ENCODE data around the gene KIAA0753. TPM values are rescaled to one million over a fixed set of nuclear protein-coding genes. Genes with fewer than 3 reads are reported as not detected.

KIAA0753 gene
- total and polyA plus RNA-seq, 2 of the 13 experiments (the other 11 are each of a cell fraction or from before 2014, with no cell fraction given) = 5.2 to 9.1 TPM

DNA sequence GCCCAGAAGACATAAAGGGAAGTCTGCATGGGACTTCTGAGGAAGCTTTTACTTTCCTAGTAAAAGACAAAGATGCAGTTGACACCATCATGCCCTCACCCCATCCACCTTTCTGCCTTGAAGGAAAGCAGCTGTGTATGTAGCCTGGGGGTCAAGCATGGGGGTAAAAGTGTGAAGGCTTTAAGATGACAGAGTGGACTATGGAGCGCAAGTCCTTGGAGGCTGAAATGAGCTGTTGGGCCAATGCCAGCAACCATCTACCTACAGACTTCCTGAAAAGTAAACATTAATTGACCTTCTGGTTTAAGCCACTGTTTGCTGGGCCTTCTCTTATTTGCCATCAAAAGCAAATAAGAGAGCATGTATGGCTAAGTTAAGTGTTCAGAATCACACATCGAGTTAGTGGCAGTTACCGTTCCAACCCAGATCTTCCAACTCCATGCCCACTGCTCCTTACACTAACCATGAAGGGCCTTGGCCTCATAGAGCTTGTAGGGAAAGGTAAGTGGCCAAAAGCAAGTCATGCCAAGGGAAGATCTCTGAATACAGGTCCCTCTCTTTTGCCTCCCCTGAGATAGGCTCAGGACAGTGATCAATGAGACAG, 42.7 kb upstream of the KIAA0753 start (continued):
- TF ChIP-seq, protein P1, sequence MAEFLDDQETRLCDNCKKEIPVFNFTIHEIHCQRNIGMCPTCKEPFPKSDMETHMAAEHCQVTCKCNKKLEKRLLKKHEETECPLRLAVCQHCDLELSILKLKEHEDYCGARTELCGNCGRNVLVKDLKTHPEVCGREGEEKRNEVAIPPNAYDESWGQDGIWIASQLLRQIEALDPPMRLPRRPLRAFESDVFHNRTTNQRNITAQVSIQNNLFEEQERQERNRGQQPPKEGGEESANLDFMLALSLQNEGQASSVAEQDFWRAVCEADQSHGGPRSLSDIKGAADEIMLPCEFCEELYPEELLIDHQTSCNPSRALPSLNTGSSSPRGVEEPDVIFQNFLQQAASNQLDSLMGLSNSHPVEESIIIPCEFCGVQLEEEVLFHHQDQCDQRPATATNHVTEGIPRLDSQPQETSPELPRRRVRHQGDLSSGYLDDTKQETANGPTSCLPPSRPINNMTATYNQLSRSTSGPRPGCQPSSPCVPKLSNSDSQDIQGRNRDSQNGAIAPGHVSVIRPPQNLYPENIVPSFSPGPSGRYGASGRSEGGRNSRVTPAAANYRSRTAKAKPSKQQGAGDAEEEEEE (CRISPR knock-in tag; IDR thresholded peaks at IDR 0.05; ENCODE audit: borderline replicate concordance) = no peak
- no peak; the same call in 1 of the 2 replicates for TF ChIP-seq SOX13 (IDR thresholded peaks at IDR 0.05)
- TF ChIP-seq SOX13 (CRISPR knock-in tag; conservative IDR thresholded peaks at IDR 0.05 in 1 of 2, IDR thresholded peaks at IDR 0.05 in 1 of 2) = peak in 1 of 2 experiments; percentile 65; a peak in 2 of 4 replicates
- TF ChIP-seq CBX1 (IDR thresholded peaks at IDR 0.05; ENCODE audit: low read depth) = no peak
- peak; percentile 67; the same call in 1 of the 2 replicates for TF ChIP-seq MEF2D (CRISPR knock-in tag; IDR thresholded peaks at IDR 0.05)
- TF ChIP-seq MED1 (CRISPR knock-in tag; IDR thresholded peaks at IDR 0.05) = peak; percentile 77
- TF ChIP-seq FOXA1 (IDR thresholded peaks at IDR 0.05) = no peak
- peak; percentile 82 for TF ChIP-seq FOXA1 (CRISPR knock-in tag; IDR thresholded peaks at IDR 0.05)
- TF ChIP-seq TARDBP (CRISPR knock-in tag; IDR thresholded peaks at IDR 0.05) = no peak; the same call in 1 of the 2 replicates
- peak; percentile 72; the same call in 1 of the 2 replicates for TF ChIP-seq TBX3 (IDR thresholded peaks at IDR 0.05; ENCODE audit: borderline replicate concordance)
- TF ChIP-seq THYN1 (CRISPR knock-in tag; IDR thresholded peaks at IDR 0.05; ENCODE audit: borderline replicate concordance, low read depth) = no peak
- no peak for TF ChIP-seq DNMT1 (CRISPR knock-in tag; IDR thresholded peaks at IDR 0.05)
- TF ChIP-seq CCAR2 (optimal IDR thresholded peaks at IDR 0.05; ENCODE audit: low read depth, low read length) = no peak
- no peak for TF ChIP-seq RBM39 (IDR thresholded peaks at IDR 0.05; ENCODE audit: low read depth, low read length, poor library complexity, severe bottlenecking)
- no peak for TF ChIP-seq ZNF75D (CRISPR knock-in tag; IDR thresholded peaks at IDR 0.05; ENCODE audit: borderline replicate concordance)
- no peak for TF ChIP-seq GABPB1 (CRISPR knock-in tag; IDR thresholded peaks at IDR 0.05)
- TF ChIP-seq IKZF4 (CRISPR knock-in tag; IDR thresholded peaks at IDR 0.05; ENCODE audit: borderline replicate concordance, low read depth, not compliant biosample characterization) = no peak
- no peak for TF ChIP-seq GPN1 (CRISPR knock-in tag; IDR thresholded peaks at IDR 0.05; ENCODE audit: borderline replicate concordance)
- TF ChIP-seq BCL6 (CRISPR knock-in tag; IDR thresholded peaks at IDR 0.05) = peak; percentile 86
- no peak for TF ChIP-seq ATF7 (IDR thresholded peaks at IDR 0.05)
- no peak for TF ChIP-seq ATF7 (CRISPR knock-in tag; IDR thresholded peaks at IDR 0.05)
- peak; percentile 52; the same call in 1 of the 2 replicates for TF ChIP-seq ARNTL (CRISPR knock-in tag; IDR thresholded peaks at IDR 0.05)
- TF ChIP-seq PAX8 (CRISPR knock-in tag; IDR thresholded peaks at IDR 0.05; ENCODE audit: borderline replicate concordance) = no peak
- TF ChIP-seq ZMAT3 (CRISPR knock-in tag; conservative IDR thresholded peaks at IDR 0.05) = peak; percentile 10; the same call in 1 of the 2 replicates
- TF ChIP-seq ZNF260 (CRISPR knock-in tag; IDR thresholded peaks at IDR 0.05; ENCODE audit: borderline replicate concordance, low read depth) = no peak
- no peak for TF ChIP-seq ZBTB7A (CRISPR knock-in tag; IDR thresholded peaks at IDR 0.05)
- TF ChIP-seq NR2F1 (CRISPR knock-in tag; IDR thresholded peaks at IDR 0.05) = peak; percentile 49 to 83; a peak in 3 of 4 replicates
- TF ChIP-seq ZNF382 (CRISPR knock-in tag; IDR thresholded peaks at IDR 0.05; ENCODE audit: borderline replicate concordance) = no peak
- no peak for TF ChIP-seq ZNF329 (CRISPR knock-in tag; IDR thresholded peaks at IDR 0.05; ENCODE audit: low read depth)
- TF ChIP-seq, protein P2, sequence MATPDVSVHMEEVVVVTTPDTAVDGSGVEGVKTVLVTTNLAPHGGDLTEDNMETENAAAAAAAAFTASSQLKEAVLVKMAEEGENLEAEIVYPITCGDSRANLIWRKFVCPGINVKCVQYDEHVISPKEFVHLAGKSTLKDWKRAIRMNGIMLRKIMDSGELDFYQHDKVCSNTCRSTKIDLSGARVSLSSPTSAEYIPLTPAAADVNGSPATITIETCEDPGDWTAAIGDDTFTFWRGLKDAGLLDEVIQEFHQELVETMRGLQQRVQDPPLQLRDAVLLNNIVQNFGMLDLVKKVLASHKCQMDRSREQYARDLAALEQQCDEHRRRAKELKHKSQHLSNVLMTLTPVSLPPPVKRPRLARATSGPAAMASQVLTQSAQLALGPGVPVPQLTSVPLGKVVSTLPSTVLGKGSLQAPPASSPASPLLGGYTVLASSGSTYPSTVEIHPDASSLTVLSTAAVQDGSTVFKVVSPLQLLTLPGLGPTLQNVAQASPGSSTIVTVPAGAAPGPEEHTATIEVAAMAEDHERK (CRISPR knock-in tag; IDR thresholded peaks at IDR 0.05; ENCODE audit: low read depth) = no peak
